Lower lobe of right lung (tissue), 2 donors: ENCODE data around the gene TXK. TPM values are rescaled to one million over a fixed set of nuclear protein-coding genes. Genes with fewer than 3 reads are reported as not detected.
A peak's percentile ranks its signal among the peaks of the same experiment; 100 is the strongest.

Source experiments
- ATAC-seq, 2 donors: fragments of 200-7000 bp; cut with Tn5 transposase; one replicate each; pipeline ENCODE4 v1.9.1; 2020 to 2022; ENCODE audit warnings: mild to moderate bottlenecking in 2 of 2, moderate library complexity in 2 of 2
- DNase-seq: peaks from one replicate; pipeline ENCODE4 v3.0.0-alpha.2; 2020
- H3K27ac ChIP-seq: fragments of 200-600 bp; one replicate; pipeline ENCODE4 v1.8.0; 2022
- H3K27me3 ChIP-seq: fragments of 200-600 bp; one replicate; pipeline ENCODE4 v1.8.0; 2022; ENCODE audit warnings: low read depth
- H3K36me3 ChIP-seq: fragments of 200-600 bp; one replicate; pipeline ENCODE4 v1.8.0; 2022; ENCODE audit warnings: mild to moderate bottlenecking
- H3K4me1 ChIP-seq: fragments of 200-600 bp; one replicate; pipeline ENCODE4 v1.8.0; 2022
- H3K4me3 ChIP-seq: fragments of 200-600 bp; one replicate; pipeline ENCODE4 v1.8.0; 2022; ENCODE audit warnings: mild to moderate bottlenecking
- H3K9me3 ChIP-seq: fragments of 200-600 bp; one replicate; pipeline ENCODE4 v1.8.0; 2022
- CTCF ChIP-seq: fragments of 200-600 bp; IDR thresholded peaks from one replicate; pipeline ENCODE4 v1.8.0; 2022; ENCODE audit warnings: antibody characterized with exemption, mild to moderate bottlenecking
- intact Hi-C: fragments of 100-400 bp; cut with DNase I; formaldehyde crosslinking; loops from one replicate; pipeline ENCODE4 v1.11.0; 2022
- total RNA-seq: library from RNA; stranded (reverse); fragmentation: NEBNext Ultra II Directional; extraction: Animal tissue kit (Norgen Biotek cat#: 25700); gene quantifications from one replicate; pipeline ENCODE4 v1.2.1, GENCODE V29; 2021
- donor health status: DM: no; HTN: yes; CAD: no; lungs with severe emphysema.

TXK gene
- total RNA-seq, 1 donor from 2014 or later, result 7.5 TPM

- peak overlapping the region; percentile 37 for H3K4me3 ChIP-seq
- TF ChIP-seq CTCF, result peak; percentile 63
- DNase-seq (peak; percentile 61), ATAC-seq (peak; percentile 79 to 80)
- peak overlapping the region; percentile 70 for H3K27ac ChIP-seq
- H3K4me1 ChIP-seq, result peaks cover 28% of the 10 kb centered on the region
- intact Hi-C loops, result no loop called here
- H3K9me3 ChIP-seq, result no peaks in the 10 kb centered on the region
- H3K27me3 ChIP-seq, result no peaks in the 10 kb centered on the region
- no peaks in the 10 kb centered on the region for H3K36me3 ChIP-seq
Observed at GRCh38 chr4:48127682-48128404, 6.2 kb downstream of the TXK start.

GRCh38 chr4:48127231-48127630, 6.8 kb downstream of the TXK start:
- peak overlapping the region; percentile 70 for H3K27ac ChIP-seq
- no peak overlapping the region for H3K4me3 ChIP-seq
- H3K27me3 ChIP-seq, result no peaks in the 10 kb centered on the region
- TF ChIP-seq CTCF, result no peak
- peaks cover 28% of the 10 kb centered on the region for H3K4me1 ChIP-seq
- peak; percentile 59 to 74 for ATAC-seq
- intact Hi-C loops, result no loop called here
- no peak for DNase-seq
- no peaks in the 10 kb centered on the region for H3K9me3 ChIP-seq
- H3K36me3 ChIP-seq, result no peaks in the 10 kb centered on the region

- Histone ChIP-seq H3K36me3 (no peaks in the 10 kb centered on the region), H3K4me3 (no peak overlapping the region), H3K9me3 (no peaks in the 10 kb centered on the region), H3K4me1 (peaks cover 28% of the 10 kb centered on the region), H3K27me3 (no peaks in the 10 kb centered on the region), H3K27ac (peak overlapping the region; percentile 70)
- no peak for DNase-seq
- no peak for ATAC-seq
- TF ChIP-seq CTCF, result no peak
- intact Hi-C loops, result no loop called here
Observed at GRCh38 chr4:48126621-48127020, 7.4 kb downstream of the TXK start.

- no peak overlapping the region for H3K27ac ChIP-seq
- ATAC-seq (no peak), DNase-seq (no peak)
- intact Hi-C loops, result no loop called here
- no peak for TF ChIP-seq CTCF
- H3K9me3 ChIP-seq, result no peaks in the 10 kb centered on the region
- H3K36me3 ChIP-seq, result no peaks in the 10 kb centered on the region
- H3K27me3 ChIP-seq, result no peaks in the 10 kb centered on the region
- H3K4me3 ChIP-seq, result no peak overlapping the region
- H3K4me1 ChIP-seq, result peaks cover 26% of the 10 kb centered on the region
Observed at GRCh38 chr4:48124870-48125269, 9.2 kb downstream of the TXK start.

- Histone ChIP-seq H3K9me3 (no peaks in the 10 kb centered on the region), H3K27me3 (no peaks in the 10 kb centered on the region)
- ATAC-seq, result no peak
Observed at GRCh38 chr4:48122756-48123155, 11.3 kb downstream of the TXK start.

More at GRCh38 chr4:48122756-48123155, 11.3 kb downstream of the TXK start:
- DNase-seq, result no peak
- Histone ChIP-seq H3K36me3 (no peaks in the 10 kb centered on the region), H3K27ac (no peak overlapping the region), H3K4me1 (peaks cover 8% of the 10 kb centered on the region), H3K4me3 (no peak overlapping the region)
- TF ChIP-seq CTCF, result no peak
- intact Hi-C loops, result no loop called here
